ENCODE measurements around the gene OR10C1.

DNA sequence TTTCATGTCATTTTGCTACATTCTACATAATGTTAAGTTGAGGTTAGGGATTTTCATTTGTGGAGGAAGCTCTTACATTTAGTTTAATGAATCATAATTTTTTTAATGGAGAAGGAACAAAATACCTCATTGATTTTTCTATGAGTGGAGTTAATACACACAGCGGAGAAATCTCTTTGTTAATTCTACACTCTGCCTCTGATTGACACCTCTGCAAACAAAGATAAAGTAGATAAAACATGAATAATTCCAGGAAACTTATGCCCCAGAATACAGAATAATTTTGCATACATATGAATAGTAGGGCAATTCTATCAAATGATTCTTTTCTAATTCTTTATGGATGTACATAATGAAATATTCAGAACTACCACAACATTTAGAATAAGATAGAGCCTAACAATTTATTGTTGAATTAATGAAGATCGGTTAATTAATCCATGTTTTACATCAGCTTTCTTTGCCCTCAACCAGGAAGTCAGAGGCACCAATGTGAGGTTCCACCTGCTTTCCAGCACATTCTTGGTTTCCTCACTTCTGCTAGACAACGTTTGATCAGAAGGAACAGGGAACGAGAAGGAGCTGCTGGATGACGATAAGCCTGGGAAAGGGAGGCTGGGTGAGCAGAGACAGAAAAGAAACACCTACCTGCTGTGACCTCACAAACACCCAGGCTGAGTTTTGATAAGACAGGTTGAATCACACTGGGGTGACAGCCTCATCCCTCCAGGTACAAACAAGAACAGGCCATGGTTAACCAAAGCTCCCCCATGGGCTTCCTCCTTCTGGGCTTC is 22.1 kb downstream of the OR10C1 start:
- TF ChIP-seq, protein P1, sequence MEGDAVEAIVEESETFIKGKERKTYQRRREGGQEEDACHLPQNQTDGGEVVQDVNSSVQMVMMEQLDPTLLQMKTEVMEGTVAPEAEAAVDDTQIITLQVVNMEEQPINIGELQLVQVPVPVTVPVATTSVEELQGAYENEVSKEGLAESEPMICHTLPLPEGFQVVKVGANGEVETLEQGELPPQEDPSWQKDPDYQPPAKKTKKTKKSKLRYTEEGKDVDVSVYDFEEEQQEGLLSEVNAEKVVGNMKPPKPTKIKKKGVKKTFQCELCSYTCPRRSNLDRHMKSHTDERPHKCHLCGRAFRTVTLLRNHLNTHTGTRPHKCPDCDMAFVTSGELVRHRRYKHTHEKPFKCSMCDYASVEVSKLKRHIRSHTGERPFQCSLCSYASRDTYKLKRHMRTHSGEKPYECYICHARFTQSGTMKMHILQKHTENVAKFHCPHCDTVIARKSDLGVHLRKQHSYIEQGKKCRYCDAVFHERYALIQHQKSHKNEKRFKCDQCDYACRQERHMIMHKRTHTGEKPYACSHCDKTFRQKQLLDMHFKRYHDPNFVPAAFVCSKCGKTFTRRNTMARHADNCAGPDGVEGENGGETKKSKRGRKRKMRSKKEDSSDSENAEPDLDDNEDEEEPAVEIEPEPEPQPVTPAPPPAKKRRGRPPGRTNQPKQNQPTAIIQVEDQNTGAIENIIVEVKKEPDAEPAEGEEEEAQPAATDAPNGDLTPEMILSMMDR (IDR thresholded peaks at IDR 0.05 in 2 of 3, conservative IDR thresholded peaks at IDR 0.05 in 1 of 3; ENCODE audit: control insufficient read depth in 2 of 3, extremely low read depth in 1 of 3, insufficient read depth in 1 of 3, low read depth in 3 of 3, low read length in 3 of 3) = no peak
- TF ChIP-seq CHD1 (IDR thresholded peaks at IDR 0.05; ENCODE audit: low read depth, low read length) (no peak), ZBTB40 (IDR thresholded peaks at IDR 0.05; ENCODE audit: borderline replicate concordance) (no peak), CBX3 (IDR thresholded peaks at IDR 0.05; ENCODE audit: borderline replicate concordance, low read depth) (no peak), SREBF1 (IDR thresholded peaks at IDR 0.05; ENCODE audit: low read length) (no peak), POLR2A (IDR thresholded peaks at IDR 0.05; ENCODE audit: low read depth, low read length) (no peak), ASH2L (IDR thresholded peaks at IDR 0.05; ENCODE audit: borderline replicate concordance, low read depth) (no peak), NR2C2 (IDR thresholded peaks at IDR 0.05; ENCODE audit: borderline replicate concordance, control insufficient read depth, insufficient read length, low read depth) (no peak), MYC (IDR thresholded peaks at IDR 0.05; ENCODE audit: insufficient read depth, insufficient read length, insufficient replicate concordance, low read length, severe bottlenecking) (no peak), WRNIP1 (IDR thresholded peaks at IDR 0.05; ENCODE audit: borderline replicate concordance, low read depth, low read length) (no peak), SMC3 (IDR thresholded peaks at IDR 0.05; ENCODE audit: borderline replicate concordance, low read length) (no peak), POLR2AphosphoS5 (IDR thresholded peaks at IDR 0.05; ENCODE audit: low read length) (no peak)
